ENCODE measurements around the gene IFITM2. TPM values are rescaled to one million over a fixed set of nuclear protein-coding genes. Genes with fewer than 3 reads are reported as not detected.

The IFITM2 gene
- polyA plus RNA-seq, 1 of the 3 experiments (the other 2 are of a cell fraction): 518 TPM

GRCh38 chr11:344836-345578 lies 37.4 kb downstream of the IFITM2 start:
- no peak overlapping the region for H3K27ac ChIP-seq (ENCODE audit: low read depth in 2 of 2, low read length in 1 of 2)
- H3K4me3 ChIP-seq (ENCODE audit: low read depth in 2 of 2, low read length in 1 of 2): no peak overlapping the region
- no peaks in the 10 kb centered on the region for H3K4me1 ChIP-seq (ENCODE audit: control insufficient read depth in 1 of 2, insufficient read depth in 2 of 2, low read depth in 1 of 2, low read length in 1 of 2)
- H3K9me3 ChIP-seq: no peaks in the 10 kb centered on the region
- ChIA-PET CTCF (interaction anchor here (1.2 to 1.8 kb wide), 4 partner anchors 10 to 35 kb away, joined by 3 to 5 read pairs (median 4); no protein-coding TSS in a partner anchor), POLR2A (no interaction called here)
- H3K4me2 ChIP-seq: no peak overlapping the region
- WGBS (ENCODE audit: low lambda C conversion rate): 63% methylated on average over 11 of the region's 11 CpGs
- no peak overlapping the region for H3K9ac ChIP-seq
- no peaks in the 10 kb centered on the region; the same call in 1 of the 2 replicates for H3K9me2 ChIP-seq
- H3K36me3 ChIP-seq (replicated peaks in 1 of 2; ENCODE audit: control insufficient read depth in 1 of 2, insufficient read depth in 2 of 2, low read length in 1 of 2): no peaks in the 10 kb centered on the region
- H3F3A ChIP-seq (replicated peaks; ENCODE audit: insufficient read depth): no peaks in the 10 kb centered on the region
- no peaks in the 10 kb centered on the region; the same call in 1 of the 2 replicates for H3K27me3 ChIP-seq (ENCODE audit: insufficient read depth)
- no peaks in the 10 kb centered on the region for H4K20me1 ChIP-seq (ENCODE audit: insufficient read depth)
- DNase-seq: no peak
- H2AFZ ChIP-seq (ENCODE audit: low read depth): no peak overlapping the region
- TF ChIP-seq ELF1 (IDR thresholded peaks at IDR 0.05) (no peak), JUND (IDR thresholded peaks at IDR 0.05) (no peak), YY1 (IDR thresholded peaks at IDR 0.05; ENCODE audit: low read depth) (no peak), EP300 (IDR thresholded peaks at IDR 0.05; ENCODE audit: borderline replicate concordance in 1 of 2, low read depth in 1 of 2, low read length in 1 of 2) (no peak), GABPA (IDR thresholded peaks at IDR 0.05; ENCODE audit: low read depth) (no peak), USF1 (IDR thresholded peaks at IDR 0.05; ENCODE audit: borderline replicate concordance, low read depth) (no peak), FOXM1 (IDR thresholded peaks at IDR 0.05; ENCODE audit: low read depth) (no peak), SMC3 (IDR thresholded peaks at IDR 0.05; ENCODE audit: low read depth, low read length) (no peak), TCF12 (IDR thresholded peaks at IDR 0.05) (no peak), TAF1 (IDR thresholded peaks at IDR 0.05; ENCODE audit: borderline replicate concordance, low read depth, low read length) (no peak), FOSL2 (IDR thresholded peaks at IDR 0.05; ENCODE audit: borderline replicate concordance, low read depth) (no peak), RAD21 (IDR thresholded peaks at IDR 0.05; ENCODE audit: low read length) (no peak), EZH2phosphoT487 (IDR thresholded peaks at IDR 0.05; ENCODE audit: borderline replicate concordance, low read depth) (no peak), SIN3A (IDR thresholded peaks at IDR 0.05; ENCODE audit: borderline replicate concordance, low read depth, low read length) (no peak), RCOR1 (IDR thresholded peaks at IDR 0.05; ENCODE audit: low read length) (no peak), MXI1 (IDR thresholded peaks at IDR 0.05; ENCODE audit: low read depth, low read length) (no peak), NRF1 (IDR thresholded peaks at IDR 0.05; ENCODE audit: low read depth, low read length) (no peak), REST (IDR thresholded peaks at IDR 0.05; ENCODE audit: low read depth, low read length) (no peak), FOXJ3 (CRISPR knock-in tag; IDR thresholded peaks at IDR 0.05) (no peak)
- H3K79me2 ChIP-seq (ENCODE audit: insufficient read depth): no peaks in the 10 kb centered on the region
